Bone marrow (tissue), 2 donors: ENCODE results near the gene APLF.
"Not testable (repeated sequence)": the region's sequence is repeated elsewhere in the genome, so short reads cannot be mapped to it uniquely, and the experiment has no call there.

Experiments
- DNase-seq, 2 donors: peaks; one replicate each; lab custom pipeline; 2025; lab: John Stamatoyannopoulos, UW

Gene APLF

DNA sequence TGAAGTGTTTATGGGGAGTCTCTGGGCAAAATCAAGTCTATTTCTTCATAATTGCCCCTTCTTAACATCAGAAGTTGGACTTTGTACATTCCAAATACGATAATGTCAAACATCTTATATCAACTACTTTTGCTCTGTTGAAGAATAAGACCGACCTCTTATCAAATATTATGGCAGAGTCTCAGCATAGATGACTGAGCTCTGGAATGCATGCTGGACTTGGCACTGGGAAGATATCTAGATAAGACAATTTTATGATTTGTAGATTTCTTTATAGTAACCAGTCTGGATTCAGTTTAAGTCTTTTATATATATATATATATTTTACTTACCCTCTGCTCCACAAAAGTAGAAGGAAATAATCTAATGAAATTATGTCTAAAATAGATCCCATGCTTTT, 8.2 kb downstream of the APLF start:
- DNase-seq, result no peak

DNA sequence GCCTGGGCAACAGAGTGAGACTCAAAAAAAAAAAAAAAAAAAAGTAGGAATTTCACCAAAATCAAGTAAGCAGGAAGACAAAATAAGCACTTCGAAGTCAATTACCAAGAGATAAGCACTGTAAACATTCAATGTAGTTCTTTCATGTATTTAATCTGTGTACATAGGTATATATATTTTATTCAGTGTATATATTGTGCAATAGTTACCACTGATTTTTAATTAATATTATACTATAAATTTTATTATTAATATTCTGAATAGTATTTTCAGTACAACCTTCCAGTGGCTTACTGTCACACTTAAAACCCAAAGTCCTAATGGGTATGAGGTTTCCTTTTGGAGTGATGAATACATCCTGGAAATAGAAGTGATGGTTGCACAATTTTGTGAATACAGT, 9.1 kb downstream of the APLF start:
- DNase-seq, result no peak

DNA sequence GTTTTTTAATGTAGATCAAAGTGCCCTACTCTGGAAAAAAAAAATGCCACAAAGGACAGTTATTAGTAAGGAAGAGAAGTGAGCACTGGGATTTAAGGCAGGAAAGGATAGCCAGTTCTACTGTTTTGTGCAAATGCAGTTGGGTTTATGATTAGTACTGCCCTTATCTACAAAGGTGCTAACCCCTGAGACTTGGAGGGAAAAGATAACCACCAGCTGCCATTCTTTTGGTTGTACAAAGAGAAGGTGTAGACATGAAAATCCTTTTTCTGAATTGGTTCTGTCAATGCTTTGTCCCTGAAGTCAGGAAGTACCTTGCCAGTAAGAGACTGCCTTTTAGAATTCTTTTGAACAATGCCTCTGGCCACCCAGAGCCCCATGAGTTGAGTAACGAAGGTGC, 11.3 kb downstream of the APLF start:
- DNase-seq, result no peak

DNA sequence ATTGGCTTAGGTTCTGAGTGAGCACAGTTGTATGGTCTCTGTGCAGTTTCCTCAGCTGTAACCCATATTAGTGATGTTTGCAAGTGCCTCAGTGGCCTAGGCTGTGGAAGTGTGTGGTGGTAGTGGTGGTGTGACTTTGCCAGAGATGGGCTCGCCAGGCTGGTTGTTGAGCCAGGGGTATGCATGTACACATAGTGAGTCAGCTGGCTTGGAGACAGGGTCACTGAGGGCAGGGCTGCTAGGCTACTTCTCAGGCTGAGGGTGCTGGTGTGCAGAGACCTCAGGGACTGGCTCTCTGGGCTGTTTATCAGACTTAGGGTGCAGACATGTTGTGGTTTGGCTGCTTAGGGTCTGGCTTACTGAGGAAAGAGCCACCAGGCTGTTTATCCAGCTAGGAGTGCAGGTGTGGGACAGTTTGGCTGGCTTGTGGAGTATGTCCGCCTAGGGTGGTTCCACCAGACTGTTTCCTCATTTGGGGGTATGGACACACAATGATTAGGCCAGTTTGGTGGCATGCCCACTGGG, 15.0 kb downstream of the APLF start:
- no peak for DNase-seq

DNA sequence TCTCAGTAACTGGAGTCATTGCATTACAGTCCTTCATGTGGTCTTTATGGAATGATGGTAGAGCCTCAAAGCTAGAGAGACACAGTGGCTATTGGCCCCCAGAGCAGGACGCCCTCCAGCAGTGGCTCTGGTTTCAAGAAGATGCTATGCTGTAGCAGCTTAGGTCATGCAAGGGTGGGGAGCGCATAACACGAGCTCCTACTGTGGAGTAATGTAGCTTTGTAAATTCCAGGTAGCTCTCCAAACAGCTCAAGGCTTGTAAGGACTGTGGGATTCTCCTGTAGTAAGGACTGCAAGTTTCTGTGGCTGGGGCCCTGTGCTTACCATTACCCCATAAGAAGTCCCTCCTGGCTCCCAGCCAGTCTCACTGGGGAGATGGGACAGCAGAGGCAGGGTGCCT, 15.6 kb downstream of the APLF start:
- DNase-seq, result no peak

DNA sequence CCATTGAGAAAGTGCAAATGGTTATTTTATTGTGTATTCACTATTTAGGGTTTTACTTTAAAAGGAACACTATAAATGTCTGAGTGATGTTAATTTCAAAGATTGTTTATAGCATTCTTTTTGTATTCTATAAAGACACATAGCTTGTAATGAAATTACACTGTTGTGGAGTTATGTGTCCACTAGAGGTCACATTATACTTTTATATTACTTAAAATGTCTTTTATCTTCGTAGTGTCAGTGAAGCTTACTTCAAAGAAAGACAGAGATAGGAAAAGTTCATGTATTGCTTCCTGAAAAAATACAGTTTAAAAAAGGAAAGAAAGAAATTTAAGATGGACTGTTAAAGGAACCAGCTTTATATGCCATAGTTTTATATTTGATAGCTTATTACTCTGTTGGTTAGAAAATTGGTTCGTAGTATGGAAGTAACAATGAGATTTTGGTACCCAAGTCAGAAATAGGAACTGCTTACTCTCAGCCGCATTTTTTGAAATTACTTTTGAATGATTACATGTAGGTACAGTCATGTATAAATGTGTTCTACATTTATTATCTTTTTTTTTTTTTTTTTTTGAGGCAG, 20.5 kb downstream of the APLF start:
- peak in 1 of 2 donors; percentile 11 for DNase-seq

DNA sequence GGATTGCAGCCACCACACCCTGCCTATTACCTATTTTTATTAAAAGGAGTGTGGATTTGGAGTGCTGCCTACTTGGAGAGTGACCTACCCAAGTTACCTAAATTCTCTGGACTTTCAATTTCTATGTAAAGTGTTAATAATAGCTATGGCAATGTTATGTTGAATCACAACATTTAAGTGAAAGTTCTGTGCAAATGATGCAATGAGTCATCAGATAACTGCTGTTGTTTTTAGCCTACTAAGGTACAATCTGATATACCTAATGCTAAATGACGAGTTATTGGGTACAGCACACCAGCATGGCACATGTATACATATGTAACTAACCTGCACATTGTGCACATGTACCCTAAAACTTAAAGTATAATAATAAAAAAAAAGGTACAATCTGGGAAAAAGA, 21.2 kb downstream of the APLF start:
- DNase-seq, result not testable (repeated sequence)

DNA sequence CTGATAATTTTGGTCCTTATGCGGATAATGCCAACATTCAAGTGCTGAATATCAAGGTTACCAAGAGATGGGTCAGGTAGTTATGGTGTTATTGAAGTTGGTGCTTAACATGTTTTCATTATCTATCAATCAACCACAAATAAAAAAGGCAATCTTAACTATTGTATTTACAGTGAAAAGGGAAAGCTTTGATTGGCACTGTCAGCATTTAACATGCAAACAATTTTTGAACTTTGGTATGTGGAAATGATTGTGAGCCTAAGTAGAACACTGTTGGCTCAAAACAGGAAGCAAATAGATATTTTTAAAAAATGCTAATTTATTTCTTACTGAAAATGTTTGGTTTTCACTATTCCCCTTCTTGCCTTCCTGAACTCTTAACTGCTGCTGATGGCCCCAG, 21.9 kb downstream of the APLF start:
- no peak for DNase-seq

DNA sequence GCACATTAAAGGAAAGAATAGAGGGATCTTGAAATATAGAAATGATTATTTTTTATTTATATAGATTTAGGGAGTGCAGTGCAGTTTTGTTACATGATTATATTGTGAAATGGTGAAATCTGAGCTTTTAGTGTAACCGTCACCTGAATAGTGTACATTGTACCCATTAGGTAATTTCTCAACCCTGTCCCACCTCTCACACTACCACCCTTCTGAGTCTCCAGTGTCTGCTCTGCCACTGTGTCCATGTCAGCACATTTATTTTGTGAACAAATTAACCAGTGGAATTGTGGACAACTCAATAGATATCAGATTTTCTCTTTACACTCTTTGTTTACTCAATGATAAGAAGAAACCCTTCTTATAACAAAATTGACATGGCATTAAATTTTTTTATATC, 24.2 kb downstream of the APLF start:
- no peak for DNase-seq

DNA sequence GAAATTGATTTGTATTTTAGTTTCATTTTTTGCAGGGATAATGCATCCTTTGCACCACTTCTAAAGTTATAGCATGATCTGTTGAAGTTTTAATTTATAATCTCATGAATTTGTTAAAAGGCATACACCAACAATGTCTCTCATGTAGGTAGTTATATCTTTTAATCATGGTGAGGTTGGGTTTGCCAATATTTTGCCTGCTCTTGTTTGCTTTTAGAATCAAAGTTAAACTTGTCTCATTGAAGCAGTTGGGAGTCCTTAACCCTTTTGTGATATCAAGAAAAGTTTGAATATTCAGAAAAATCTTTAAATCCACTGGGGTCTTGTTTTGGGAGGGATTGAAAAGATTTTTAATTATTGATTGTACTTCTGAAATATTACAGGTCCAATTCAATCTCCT, 31.7 kb downstream of the APLF start:
- no peak for DNase-seq

DNA sequence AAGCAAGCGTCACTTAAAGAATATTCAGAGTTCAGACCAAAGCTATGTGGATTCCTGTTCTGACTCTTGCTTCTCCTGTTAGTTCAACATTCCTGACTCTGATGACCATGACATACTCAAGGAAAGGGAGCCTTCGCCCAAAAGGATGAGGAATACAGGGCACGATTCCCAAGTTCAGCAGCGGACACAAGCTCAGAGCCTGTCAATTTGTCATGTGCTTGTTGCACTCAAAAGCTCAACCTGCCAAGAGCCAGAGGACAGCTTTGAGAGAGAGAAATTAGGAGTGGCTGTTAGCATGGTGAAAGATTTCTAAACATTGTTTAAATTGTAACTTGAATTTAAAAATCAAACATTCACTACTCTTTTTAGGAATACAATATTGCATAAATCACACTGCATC, 33.3 kb downstream of the APLF start:
- no peak for DNase-seq

DNA sequence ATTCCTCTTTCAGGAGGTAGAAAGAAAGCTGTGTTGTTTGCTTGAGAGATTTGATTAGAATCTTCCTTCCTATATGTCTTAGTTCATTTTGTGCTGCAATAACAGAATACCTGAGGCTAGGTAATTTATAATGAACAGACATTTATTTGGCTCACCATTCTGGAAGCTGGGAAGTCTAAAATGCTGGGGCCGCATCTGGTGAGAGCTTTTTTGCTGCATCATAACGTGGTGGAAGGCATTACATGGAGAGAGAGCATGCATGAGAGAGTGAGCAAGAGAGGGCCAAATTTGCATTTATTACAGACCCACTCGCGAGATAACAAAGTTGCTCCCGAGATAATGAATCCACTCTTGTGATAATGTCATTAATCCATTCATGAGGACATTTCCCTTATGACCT, 34.4 kb downstream of the APLF start:
- no peak for DNase-seq

DNA sequence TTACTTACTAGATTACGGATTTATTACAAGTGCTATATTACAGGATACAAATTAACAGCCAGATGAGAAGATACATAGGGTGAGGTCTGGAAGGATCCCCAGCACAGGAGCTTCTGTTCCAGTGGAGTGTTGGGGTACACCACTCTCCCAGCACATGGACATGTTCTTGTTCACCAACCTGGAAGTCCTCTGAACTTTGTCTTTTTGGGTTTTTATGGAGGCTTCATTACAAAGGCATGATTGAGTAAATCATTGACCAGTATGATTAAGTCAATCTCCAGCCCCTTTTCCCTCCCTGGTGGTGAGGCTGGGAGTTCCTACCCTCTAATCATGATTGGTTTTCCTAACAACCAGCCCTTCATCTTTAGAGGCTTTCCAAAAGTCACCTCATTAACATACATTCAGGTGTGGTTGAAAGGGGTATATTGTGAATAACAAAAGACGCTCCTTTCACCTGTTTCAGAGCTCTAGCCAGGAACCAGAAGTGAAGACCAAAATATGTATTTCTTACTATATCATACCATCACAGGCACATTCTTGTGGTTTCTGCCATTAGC, 38.3 kb downstream of the APLF start:
- DNase-seq, result no peak

DNA sequence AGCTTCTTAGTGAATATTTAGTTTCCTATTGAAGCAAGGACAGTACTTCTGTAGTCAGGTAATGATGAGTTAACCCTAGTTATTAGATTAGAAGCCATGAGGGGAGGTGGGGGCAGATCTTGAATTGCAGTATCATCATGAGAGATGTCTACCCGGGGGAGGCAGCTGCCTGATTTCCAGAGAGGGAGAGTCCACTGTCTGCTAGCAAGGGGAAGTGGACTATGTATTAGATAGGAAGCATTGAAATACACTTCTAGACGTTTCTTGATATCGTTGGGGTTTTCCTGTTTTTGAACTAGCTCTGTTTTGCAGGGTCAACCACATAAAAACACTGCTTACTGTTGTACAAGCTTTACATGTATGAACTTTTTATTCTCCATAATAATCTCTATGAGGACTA, 38.8 kb downstream of the APLF start:
- DNase-seq, result peak in 1 of 2 donors; percentile 74

DNA sequence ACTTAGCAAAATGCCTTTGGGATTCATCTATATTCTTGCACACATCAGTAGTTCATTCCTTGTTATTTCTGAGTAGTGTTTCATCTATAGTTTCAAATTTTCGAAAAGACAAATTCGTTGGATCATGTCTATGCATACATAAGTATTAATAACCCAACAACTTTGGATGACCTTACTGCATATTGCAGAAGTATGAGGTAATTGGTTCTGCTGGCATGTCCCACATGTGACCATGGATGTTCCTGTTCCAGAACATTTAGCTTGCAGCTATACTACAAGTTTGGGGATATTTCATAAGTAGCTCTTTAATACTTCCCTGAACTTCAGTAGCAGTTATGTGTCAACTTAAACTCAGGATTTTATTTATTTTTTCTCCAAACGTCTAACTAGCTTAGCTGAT, 44.9 kb downstream of the APLF start:
- no peak for DNase-seq

DNA sequence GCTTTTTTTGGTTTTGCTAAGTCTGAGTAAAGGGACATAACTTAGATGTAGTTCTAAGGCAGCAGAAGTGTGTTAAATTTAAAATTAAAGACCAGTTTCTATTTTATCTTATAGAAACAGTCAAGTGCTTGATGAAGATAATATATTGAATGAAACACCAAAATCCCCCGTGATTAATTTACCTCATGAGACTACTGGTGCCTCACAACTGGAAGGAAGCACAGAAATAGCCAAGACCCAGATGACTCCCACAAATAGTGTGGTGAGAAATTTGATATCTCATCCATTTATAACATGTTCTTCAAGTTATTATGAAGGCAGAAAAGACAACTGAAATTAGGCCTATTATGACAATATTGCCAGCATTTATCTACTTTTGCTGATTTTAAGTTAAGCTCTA, 45.6 kb downstream of the APLF start:
- no peak for DNase-seq

DNA sequence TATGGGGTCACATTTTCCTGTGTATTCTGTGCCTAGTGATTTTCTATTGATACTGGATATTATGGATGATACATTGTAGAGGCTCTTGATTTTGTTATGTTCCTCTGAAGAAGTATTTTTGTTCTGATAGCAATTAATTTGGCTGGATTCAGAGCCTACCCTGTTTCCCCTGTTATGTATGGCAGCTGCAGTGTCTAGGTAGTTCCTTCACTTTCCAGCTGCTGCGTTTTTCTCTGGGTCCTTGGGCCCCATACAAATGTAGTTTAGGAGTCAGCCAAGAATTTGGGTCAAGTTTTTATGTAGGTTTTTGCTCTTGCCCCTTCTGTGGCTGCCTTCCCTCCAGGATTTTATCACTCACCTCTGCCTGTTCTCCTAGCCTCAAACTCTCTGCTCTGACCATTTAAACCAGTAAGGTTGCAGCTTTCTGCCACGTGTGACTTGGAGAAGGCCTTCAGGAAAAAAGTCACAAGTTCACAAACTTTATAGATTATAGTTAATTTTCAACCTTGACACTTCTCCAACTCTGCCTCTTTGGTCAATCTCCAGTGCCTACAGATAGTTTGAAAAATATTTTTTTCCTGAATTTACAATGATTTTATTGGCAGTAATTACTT, 47.0 kb downstream of the APLF start:
- no peak for DNase-seq

DNA sequence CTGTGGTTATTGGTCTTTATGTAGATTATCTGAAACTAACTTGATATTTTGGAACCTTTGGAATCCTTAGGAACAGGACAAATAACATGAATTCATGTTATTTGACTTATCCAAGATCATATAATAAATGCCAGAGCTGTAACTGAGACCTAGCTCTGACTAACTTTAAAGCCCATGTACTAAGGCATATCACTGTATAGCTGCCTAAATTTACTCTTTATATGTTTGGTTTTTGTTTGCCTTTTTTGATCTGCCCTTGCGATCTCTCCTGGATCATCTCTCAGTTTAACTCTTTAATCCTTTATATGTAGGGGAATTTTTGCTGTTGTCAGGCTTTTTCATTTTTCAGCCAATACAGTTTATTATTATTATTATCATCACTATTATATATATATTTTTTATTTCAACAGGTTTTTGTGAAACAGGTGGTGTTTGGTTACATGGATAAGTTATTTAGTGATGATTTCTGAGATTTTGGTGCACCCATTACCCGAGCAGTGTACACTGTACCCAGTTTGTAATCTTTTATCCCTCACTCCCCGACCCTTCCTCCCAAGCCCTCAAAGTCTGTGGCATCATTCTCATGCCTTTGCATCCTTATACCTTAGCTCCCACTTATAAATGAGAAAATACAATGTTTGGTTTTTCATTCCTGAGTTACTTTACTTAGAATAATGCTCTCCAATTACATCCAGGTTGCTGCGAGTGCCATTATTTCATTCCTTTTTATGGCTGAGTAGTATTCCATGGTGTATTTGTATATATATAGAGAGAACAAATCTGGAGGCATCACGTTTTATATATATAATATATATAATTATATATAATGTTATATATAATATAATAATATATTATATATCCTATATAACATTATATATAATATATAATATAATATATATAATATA, 48.9 kb downstream of the APLF start:
- no peak for DNase-seq

DNA sequence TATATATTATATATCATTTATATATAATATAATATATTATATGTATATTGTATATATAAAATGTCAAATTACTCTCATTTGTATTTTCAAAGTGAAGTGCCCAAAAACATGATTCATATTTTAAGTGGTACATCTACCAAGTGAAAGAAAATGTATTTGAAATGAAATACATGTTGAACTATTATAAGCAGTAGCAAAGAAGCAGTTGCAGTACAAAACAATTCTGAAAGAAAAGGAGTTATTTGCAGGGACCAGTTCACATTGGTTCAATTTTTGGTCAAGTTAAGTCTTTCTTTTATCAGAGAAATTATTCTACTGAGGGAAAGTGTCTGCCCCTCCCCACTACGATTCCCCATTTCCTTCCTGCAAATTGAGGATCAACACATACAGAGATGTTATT, 51.9 kb downstream of the APLF start:
- DNase-seq, result no peak

DNA sequence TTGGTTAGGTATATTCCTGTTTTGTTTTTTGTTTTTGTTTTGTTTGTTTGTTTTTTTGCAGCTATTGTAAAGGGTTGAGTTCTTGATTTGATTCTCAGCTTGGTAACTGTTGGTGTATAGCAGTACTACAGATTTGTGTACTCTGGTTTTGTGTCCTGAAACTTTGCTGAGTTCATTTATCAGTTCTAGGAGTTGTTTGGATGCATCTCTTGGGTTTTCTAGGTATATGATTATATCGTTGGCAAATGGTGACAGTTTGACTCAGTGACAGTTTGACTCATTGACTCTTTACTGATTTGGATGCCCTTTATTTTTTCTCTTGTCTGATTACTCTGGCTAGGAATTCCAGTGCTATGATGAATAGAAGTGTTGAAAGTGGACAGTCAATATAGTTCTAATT, 53.7 kb downstream of the APLF start:
- no peak for DNase-seq

DNA sequence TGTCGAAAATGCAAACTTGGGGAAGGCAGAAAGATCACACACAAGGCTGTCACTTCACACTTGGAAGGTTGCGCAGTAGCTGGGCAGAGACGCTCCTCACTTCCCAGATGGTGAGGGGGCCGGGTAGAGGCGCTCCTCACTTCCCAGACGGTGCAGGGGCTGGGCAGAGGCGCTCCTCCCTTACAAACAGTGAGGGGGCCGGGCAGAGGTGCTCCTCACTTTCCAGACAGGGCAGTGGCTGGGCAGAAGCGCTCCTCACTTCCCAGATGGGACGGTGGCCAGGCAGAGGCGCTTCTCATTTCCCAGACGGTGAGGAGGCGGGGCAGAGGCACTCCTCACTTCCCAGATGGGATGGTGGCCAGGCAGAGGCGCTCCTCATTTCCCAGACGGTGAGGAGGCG, 59.6 kb downstream of the APLF start:
- DNase-seq, result not testable (repeated sequence)

DNA sequence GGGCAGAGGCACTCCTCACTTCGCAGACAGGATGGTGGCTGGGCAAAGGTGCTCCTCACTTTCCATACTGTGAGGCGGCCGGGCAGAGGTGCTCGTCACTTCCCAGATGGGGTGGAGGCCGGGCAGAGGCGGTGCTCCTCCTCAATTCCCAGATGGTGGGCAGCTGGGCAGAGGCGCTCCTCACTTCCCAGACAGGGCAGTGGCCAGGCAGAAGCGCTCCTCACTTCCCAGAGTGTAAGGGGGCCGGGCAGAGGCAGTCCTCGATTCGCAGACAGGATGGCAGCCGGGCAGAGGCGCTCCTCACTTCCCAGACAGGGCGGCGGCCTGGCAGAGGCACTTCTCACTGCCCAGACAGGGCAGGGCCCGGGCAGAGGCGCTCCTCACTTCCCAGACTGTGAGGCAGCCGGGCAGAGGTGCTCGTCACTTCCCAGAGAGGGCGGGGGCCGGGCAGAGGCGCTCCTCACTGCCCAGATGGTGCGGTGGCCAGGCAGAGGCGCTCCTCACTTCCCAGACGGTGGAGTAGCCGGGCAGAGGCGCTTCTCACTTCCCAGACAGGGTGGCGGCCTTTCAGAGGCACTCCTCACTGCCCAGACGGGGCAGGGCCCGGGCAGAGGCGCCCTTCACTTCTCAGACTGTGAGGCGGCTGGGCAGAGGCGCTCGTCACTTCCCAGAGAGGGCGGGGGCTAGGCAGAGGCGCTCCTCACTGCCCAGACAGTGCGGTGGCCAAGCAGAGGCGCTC, 60.1 kb downstream of the APLF start:
- not testable (repeated sequence) for DNase-seq
